C4-2B (cell line): ENCODE measurements around the gene TOB1.
A peak's percentile ranks its signal among the peaks of the same experiment; 100 is the strongest.

Experiments
- H3K27ac ChIP-seq: fragments of 450-650 bp; 2 replicates; pipeline ENCODE4 v1.5.1; 2017
- ZFX ChIP-seq: fragments of 450-650 bp; IDR thresholded peaks from 2 replicates; pipeline ENCODE4 v1.6.1; 2017
- TF ChIP-seq, protein P1 (sequence below): fragments of 450-650 bp; conservative IDR thresholded peaks from 2 replicates; pipeline ENCODE4 v1.5.1; 2017; ENCODE audit warnings: mild to moderate bottlenecking

Gene TOB1

DNA sequence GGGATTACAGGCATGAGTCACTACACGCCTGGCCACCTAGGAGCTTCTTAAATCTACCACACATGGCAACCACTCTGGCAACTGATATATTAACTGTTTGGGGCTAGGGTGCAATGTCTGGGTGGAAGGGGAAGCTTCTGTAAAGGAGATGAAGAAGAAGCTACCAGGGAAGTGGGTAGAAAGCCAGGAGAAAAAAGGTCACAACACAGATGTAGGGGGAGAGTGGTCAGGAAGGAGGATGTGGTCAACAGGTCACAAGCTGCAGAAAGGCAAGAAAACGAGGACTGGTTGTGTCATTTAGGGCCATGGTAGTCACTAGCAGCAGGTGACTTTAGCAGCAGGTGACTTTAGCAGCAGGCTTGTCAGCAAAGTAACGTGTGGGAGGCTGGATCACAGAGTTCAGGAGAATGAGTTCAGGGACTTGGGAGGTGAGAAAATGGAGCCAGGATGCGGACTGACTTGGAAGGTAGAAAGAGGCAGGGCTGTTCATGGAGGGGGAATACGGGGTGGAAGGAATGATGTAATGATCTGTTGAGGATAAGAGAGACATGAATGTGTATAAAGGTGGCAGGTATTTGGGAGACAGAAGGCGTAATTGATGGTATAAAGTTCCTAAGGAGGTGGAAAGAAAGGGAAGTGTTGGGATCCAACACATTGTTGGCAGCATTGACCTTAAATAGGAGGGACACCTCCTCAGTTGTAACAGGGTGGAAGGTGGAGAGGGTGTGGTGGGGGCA is 47.1 kb downstream of the TOB1 start:
- H3K27ac ChIP-seq = no peak overlapping the region
- TF ChIP-seq, protein P1, sequence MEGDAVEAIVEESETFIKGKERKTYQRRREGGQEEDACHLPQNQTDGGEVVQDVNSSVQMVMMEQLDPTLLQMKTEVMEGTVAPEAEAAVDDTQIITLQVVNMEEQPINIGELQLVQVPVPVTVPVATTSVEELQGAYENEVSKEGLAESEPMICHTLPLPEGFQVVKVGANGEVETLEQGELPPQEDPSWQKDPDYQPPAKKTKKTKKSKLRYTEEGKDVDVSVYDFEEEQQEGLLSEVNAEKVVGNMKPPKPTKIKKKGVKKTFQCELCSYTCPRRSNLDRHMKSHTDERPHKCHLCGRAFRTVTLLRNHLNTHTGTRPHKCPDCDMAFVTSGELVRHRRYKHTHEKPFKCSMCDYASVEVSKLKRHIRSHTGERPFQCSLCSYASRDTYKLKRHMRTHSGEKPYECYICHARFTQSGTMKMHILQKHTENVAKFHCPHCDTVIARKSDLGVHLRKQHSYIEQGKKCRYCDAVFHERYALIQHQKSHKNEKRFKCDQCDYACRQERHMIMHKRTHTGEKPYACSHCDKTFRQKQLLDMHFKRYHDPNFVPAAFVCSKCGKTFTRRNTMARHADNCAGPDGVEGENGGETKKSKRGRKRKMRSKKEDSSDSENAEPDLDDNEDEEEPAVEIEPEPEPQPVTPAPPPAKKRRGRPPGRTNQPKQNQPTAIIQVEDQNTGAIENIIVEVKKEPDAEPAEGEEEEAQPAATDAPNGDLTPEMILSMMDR = no peak
- TF ChIP-seq ZFX = no peak

GRCh38 chr17:50818261-50818660 is 47.9 kb downstream of the TOB1 start:
- H3K27ac ChIP-seq = no peak overlapping the region
- TF ChIP-seq, protein P1 = no peak
- TF ChIP-seq ZFX = no peak

- no peak for TF ChIP-seq ZFX
- TF ChIP-seq, protein P1 = no peak
- no peak overlapping the region for H3K27ac ChIP-seq
Measured at GRCh38 chr17:50817838-50818237, 48.3 kb downstream of the TOB1 start.

DNA sequence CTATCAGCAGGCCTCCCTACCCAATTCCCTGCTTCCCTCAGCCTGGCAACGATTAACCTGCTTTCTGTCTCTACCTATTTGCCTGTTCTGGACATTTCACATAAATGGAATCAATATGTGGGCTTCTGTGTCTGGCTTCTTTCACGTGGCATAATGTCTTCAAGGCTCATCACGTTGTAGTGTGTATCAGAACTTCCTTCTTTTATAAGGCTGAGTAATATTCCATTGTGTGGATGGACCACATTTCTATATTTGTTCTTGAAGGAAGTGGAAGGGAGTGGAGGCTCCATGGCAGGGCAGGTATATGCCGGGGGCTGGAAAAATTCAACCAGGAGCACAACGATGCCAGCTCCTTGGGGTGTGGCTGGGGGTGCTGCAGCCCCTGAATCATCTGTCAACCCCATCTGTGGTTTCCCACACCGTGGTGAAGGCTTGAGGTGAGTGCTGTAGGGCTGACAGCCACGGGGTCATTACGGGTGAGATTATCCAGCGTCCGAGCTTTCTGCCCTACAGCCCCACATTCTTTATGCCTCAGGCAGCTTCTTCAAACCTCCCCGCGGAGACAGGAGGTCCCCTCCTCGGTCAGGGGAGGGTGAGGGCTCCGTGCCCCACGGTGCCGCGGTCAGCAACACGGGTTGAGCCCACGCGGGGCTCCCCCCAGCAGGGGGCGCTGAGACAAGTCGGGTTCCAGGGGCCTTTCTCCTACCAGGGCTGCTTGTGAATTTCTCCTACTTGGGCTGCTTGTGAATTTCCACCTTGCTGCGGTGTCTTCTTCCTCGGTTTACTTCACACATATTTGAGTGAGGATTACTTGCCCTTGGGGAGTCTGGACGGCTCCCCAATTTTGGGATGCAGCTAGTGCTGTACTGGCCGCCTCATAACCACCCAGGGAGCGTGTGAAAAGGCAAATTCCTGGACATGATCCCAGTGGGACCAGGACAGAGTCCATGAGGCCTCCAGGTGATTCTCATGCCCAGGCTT is 49.1 kb downstream of the TOB1 start:
- H3K27ac ChIP-seq = no peak overlapping the region
- no peak for TF ChIP-seq ZFX
- TF ChIP-seq, protein P1 = peak; percentile 93

- no peak for TF ChIP-seq ZFX
- TF ChIP-seq, protein P1 = no peak
Measured at GRCh38 chr17:50816271-50816670, 49.9 kb downstream of the TOB1 start.

DNA sequence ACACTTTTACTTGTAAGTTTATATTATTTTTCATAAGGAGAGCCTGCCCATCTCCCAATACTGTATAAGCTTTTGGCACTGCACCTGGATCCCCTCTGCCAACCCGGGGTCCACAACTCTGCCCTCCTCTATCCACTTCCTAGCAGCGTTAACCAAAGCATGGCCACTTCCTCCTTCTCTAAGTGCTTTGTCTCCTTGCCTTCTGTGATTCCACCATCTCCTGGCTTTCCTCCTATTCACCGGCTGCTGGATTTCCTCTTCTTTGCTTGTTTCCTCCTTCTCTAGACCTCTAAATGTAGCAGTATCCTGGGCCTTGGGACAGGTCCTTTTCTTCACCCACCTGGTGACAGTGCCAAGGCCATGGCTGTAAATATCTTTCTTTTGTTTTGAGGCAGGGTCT is 50.8 kb downstream of the TOB1 start:
- H3K27ac ChIP-seq = no peak overlapping the region

More at GRCh38 chr17:50816271-50816670, 49.9 kb downstream of the TOB1 start:
- no peak overlapping the region for H3K27ac ChIP-seq

More for the DNA sequence above, 50.8 kb downstream of the TOB1 start:
- TF ChIP-seq, protein P1 = no peak
- no peak for TF ChIP-seq ZFX
